Gastrocnemius medialis (tissue), 4 donors: ENCODE measurements around the gene COL6A2.

Source experiments
- CTCF ChIP-seq, 5 experiments: fragments of 450-650 bp in 3 of 5; fragments of 200-600 bp in 2 of 5; sonication (generic) in 2 of 5; IDR thresholded peaks in 4 of 5; conservative IDR thresholded peaks in 1 of 5; 1 replicate in 4 of 5; 2 replicates in 1 of 5; pipeline ENCODE4 v1.5.1; 2016 to 2019; ENCODE audit warnings: antibody characterized with exemption in 5 of 5, mild to moderate bottlenecking in 3 of 5, moderate library complexity in 3 of 5
- POLR2A ChIP-seq, 2 donors: fragments of 450-650 bp; IDR thresholded peaks; one replicate each; pipeline ENCODE4 v1.6.1; 2017; ENCODE audit warnings: antibody characterized with exemption in 2 of 2, mild to moderate bottlenecking in 2 of 2, moderate library complexity in 2 of 2

DNA sequence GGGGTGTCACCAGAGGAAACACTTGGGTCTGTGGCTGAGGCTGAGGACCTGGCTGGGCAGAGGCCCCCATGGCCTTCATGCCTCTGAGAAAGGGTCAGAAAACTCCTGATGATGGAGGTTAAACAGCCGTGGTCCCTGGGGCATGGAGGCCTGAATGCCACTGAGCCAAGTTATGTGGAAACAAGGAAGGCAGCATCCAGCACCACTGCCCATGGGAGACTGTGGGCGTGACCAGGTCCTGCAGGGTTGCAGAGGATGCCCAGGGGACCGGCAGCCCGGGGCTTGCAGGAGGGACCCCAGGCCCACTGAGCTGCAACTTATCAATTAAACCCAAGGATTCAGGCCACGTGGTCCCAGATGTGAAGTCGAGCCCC lies 18.9 kb upstream of the COL6A2 start:
- no peak for TF ChIP-seq CTCF (IDR thresholded peaks at IDR 0.05 in 4 of 5, conservative IDR thresholded peaks at IDR 0.05 in 1 of 5)
- no peak for TF ChIP-seq POLR2A (IDR thresholded peaks at IDR 0.05)
